GM18861 (cell line): ENCODE measurements around the gene DAB2.
A peak's percentile ranks its signal among the peaks of the same experiment; 100 is the strongest.

Experiments
- ATAC-seq: cut with Tn5 transposase; IDR thresholded peaks from one replicate; pipeline ENCODE4 v1.9.1; 2021; ENCODE audit not compliant: unreplicated experiment

Gene DAB2

DNA sequence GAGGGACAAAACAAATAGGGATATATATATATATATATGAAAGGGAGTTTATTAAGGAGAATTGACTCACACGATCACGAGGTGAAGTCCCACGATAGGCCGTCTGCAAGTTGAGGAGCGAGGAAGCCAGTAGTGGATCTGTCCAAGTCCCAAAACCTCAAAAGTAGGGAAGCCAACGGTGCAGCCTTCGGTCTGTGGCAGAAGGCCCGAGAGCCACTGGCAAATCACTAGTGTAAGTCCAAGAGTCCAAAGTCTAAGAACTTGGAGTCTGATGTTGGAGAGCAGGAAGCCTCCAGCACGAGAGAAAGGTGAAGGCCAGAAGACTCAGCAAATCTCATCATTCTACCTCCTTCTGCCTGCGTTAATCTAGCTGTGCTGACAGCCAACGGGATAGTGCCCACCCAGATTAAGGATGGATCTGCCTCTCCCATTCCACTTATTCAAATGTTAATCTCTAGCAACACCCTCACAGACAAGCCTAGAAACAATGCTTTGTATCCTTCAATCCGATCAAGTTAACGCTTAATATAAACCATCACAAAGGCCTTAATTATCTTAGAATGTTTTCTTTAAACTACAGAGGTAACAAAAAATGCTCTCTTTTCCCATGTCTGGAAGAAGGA lies 23.8 kb upstream of the DAB2 start:
- ATAC-seq = no peak

DNA sequence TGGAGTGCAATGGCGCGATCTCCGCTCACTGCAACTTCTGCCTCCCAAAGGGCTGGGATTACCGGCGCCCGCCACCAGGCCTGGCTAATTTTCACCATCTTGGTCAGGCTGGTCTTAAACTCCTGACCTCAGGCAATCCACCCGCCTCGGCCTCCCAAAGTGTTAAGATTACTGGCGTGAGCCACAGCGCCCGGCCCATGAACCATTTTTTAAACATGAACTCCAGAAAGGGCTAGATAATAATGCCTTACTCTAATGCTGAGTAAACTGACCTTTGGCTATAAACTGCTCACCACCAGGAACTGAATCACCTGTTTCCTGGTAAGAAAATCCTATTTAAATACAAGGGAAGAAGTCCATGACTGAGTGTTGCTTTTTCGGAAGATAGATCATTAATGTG lies 23.2 kb upstream of the DAB2 start:
- no peak for ATAC-seq

DNA sequence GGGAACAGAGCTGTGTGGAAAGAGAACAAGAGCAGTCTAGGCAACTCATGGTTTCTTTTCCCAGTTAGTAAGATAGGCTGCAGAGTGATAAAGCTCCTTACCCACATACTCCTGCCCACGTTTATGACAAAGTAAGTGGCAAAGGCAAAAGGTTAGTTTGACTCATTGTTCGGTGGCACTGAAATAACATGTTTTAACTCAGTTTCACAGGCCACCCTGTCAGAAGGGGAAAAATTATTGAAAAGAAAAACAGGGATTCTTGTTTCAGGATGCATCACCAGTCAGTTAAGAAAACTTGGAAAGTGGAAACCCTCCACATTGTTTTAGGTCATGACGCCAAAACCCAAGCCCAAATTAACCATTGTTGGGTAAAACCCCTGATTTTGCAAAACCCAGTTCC lies 22.3 kb upstream of the DAB2 start:
- ATAC-seq = no peak

DNA sequence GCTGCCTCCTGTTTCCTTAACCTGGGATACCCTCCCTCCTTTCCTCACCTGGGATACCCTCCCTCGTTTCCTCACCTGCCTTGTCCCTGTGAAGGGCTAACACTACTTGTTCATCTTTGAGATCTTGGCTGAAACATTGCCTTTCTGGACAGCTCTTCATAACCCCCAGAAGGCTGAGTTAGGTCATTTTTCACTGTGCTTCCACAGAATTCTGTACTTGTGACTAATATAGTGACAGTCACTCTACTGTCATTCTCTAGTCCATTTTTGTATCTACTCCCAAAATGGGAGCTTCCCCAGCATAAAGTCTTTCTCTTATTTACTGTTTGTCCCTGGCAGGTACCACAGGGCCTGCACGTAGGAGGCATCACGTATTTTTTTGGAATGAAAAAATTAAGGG lies 21.5 kb upstream of the DAB2 start:
- no peak for ATAC-seq

DNA sequence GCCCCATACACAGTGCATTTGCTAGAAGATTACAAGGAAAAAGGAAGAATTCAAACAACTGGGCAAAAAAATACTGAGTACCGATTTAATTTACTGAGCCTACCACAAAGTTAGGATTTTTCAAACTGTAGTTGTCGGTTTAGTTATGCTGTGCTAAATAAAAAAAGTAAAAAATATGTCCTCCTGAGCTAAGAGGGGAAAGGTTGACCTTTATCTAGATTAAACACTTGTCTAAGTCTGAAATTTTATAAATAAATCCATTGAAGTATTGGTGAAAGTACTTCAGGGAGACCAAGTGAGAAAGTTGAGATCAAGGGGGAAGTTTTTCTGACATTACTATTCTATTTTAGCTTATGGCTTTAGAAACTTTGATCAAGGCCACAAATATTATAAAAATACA lies 19.1 kb upstream of the DAB2 start:
- no peak for ATAC-seq

DNA sequence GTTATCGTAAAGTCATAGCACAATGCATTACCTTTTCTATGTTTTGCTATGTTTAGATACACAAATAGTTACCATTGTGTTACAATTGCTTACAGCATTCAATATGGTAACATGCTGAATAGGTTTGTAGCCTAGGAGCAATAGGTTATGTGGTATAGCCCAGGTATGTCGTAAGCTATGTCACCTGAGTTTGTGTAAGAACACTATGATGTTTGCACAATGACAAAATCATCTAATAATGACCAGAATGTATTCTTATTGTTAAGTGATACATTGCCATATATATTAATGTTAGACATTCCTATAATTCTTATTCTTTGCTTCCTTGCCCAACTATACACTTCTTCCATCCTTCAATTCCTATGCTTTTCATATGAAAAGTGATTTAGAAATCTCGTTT lies 18.2 kb upstream of the DAB2 start:
- no peak for ATAC-seq

DNA sequence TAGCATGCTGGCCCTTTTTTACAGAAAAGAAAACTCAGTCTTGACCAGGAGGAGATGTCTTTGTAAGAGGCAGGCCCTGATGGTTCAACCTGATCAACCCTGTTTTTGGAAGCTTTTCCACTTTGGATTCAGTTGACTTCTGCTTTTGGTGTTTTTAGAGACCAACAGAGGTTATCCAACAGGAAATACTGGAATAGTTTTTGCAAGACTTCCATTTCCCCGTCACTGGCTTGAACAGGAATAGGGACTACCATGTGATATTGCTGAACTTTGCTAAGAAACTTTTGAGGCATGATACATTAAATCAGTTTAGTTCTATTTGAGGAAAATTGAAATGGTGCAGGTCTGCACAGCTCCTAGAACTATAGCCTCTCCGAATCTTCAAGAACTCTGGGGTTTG lies 17.1 kb upstream of the DAB2 start:
- no peak for ATAC-seq

DNA sequence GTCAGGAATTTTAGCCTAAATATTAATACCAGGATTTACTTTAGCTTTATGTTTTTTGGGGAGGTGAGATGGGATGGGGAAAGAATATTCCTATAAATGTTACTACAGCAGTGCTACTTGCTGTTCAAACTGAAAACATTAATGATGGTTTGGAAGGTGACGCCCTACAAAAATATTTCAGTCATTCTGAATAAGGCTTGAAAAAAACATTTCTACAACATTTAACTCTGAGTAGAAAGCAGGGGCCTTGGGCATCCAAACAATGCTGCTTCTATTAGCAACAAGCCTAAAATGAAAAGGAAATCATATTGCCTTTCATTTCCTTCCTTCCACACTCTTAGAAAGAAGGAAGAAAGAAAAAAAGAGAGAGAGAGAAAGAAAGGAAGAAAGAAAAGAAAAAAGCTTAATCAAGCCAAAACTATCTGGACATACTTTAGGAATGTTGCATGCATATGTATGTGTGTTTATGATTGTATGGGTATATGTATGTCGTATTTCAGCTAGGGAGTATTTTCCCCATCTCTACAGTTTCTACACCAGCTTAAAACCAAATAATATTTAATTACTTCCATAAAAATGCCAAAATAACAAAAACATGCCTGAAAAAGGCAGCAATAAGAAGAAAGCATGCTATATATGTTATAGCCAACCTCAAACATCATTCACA lies 16.3 kb upstream of the DAB2 start:
- ATAC-seq = no peak

DNA sequence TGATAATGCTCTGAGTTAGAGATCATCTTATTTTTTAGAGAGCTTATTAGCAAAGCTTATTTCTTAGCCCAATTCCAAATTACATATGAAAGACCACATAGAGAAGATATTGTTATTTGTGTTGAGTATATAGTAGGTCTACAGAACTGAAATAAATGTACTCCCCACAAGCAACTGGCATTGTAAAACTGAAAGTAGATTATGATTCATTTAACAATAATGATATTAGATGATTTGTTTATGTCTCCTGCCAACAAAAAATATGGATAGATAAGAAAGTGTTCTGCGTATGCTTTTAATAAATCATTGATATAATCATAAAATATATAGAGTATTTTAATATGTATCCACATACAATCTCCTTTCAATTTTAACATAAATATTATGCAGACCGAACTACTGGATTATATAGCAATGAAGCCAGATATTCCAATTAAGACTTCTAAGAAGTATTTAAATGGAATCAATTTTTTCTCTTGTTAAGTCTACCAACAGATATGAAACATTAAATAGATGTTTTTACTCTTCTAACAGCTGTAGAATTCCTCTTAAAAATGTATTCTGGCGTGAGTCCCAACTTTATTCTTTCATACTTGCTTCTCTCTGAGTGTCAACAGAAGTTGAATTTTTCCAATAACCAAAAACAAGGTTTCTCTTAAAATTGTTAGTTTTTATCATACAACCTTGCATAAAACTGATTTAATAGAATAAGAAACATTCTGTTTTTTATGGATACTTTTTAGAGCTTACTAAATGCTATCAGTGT lies 15.6 kb upstream of the DAB2 start:
- no peak for ATAC-seq

DNA sequence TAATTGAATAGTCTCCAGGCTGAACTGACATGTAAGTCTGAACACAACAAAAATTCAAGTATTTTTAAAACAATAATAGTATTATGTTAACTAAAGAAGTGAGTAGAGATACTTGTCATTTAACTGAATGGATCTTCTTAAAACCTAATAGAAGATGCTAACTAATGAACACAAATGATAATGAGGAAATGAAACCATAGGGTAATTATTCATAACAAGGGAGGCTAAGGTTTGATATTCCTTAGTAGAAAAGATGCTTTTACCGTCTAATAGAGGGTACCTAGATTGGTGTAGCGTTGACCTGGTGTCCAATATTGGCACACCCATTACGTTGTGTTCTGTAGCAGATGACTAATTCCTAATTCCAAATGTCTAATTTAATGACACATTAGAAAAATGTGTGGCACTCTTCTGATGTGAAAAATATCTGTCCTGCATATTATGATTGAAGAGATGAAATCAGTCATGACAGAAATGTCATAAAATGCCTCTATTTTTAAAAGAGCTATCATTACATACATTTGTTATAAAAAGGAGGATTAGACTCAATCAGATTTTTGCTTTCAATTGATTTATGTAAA lies 14.9 kb upstream of the DAB2 start:
- no peak for ATAC-seq

DNA sequence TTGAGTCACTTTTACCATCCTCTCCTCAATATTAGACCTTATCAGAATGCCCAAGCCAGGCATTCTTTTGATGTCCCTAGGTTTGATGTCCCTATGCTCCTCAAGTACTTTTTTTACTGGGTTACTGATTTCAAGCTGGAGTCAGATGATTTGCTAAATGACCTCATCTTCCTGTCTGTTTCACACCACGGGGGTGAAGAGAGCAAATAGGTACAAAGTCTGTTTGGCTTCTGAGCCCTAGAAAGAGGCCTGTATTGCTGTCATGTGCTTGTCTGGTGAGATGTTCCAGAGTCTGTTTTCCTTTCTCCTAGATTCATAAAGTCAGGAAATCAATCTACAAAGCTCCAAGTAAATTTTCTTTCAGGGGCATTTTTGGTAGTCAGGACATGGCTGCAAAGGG lies 12.7 kb upstream of the DAB2 start:
- peak; percentile 58 for ATAC-seq

DNA sequence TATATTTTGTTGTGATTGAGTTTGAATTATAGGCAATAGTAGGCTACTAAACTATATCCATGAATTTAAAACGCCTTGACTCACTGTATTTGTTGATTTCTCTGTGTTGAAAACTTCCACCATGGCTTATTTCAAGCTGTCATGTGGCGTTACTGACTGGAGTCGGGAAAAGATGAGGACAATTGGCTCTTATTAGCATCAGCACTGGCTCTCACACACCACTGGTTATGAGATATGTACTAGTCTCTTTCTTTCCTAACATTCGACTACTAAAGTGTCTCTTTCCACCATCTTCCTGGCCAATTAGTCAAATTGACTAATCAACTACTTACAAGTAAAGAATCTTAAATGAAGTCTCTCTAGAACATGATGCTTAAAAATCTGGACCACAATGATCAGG lies 9.1 kb upstream of the DAB2 start:
- ATAC-seq = no peak

DNA sequence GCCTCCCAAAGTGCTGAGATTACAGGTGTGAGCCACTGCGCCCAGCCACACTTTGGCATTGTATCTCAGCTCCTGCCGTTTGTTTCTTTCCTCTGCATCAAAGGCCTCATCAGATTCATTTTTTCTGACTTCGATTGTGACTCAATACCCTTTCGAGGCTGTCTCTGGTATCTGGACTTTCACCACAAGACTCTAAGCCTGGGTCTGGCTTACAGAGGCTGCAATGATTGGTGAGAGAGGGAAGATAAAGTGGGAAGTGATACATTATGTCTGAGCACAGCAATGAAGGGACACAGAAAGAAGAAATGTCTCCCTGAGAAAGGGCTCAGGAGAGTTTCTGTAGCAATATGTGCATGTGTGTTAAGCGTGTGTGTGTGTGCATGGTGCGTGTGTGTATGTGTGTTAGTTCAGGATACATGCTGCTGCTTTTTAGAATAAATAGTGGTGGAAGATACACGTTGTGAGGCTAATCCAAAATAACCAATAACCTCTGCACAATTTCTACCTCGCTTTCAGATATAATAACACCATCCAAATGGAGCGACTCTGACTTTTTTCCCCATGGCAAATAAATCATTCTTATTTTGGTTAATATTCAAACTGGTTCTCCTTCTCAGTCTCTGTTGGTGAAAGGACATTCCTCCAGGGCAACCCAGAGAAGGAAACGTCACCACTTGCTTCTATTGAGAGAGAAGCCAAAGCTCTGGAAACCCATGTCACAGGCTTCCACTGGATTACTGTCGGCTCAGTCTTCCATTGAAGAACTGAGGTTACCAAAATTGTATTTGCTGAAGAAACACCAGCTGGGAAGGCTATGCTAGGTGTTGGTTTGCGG lies 8.1 kb upstream of the DAB2 start:
- ATAC-seq = no peak

DNA sequence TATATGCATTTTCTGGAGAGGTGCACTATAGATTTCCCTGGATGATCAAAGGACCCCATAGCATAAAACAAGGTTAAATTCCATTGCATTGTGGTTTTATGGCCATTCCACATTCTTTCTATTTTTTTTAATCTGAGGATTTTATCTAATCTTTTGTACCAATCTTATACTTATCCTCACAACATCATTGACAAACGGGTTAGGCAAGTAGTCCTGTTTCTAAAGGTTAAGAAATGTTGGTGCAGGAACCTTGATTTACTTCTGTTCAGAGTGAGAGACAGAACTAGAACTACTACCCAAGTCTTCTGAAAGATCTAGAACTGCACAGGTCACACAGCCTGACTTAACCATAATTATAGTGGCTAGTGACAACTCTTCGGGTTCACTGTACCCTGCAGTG lies 5.7 kb upstream of the DAB2 start:
- no peak for ATAC-seq

DNA sequence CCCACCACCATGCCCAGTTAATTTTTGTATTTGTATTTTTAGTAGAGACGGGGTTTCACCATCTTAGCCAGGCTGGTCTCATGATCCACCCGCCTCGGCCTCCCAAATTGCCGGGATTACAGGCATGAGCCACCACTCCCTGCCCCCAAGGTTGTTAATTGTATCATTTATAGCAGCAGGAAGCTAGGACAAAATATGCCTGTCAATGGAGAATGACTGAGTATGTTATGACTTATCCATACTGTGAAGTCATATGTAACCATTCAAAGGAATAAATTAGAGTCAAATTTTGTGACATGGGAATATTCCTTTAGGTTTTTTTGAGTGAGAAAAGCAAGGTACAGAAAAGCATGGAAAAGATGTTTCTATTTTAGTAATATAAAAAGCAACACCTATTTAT lies 3.9 kb upstream of the DAB2 start:
- ATAC-seq = no peak

DNA sequence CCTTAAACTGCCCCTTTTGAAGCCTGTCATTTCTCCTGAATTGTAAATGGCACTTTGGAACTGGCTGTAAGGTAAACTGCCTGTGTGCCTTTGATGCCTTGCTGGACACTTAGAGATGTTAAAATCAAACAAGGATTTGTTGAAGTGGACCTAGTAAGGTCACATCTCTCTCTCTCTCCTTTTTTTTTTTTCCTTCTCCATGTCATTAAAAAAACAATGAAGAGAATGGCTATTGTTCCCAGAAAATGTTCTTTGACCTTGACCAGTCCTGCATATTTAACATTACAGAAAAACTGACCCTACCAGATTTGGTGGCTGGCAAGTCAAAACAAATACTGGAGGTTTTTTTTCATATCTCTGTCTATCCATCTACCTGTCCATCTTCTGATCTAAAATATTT lies 2.9 kb upstream of the DAB2 start:
- ATAC-seq = no peak

DNA sequence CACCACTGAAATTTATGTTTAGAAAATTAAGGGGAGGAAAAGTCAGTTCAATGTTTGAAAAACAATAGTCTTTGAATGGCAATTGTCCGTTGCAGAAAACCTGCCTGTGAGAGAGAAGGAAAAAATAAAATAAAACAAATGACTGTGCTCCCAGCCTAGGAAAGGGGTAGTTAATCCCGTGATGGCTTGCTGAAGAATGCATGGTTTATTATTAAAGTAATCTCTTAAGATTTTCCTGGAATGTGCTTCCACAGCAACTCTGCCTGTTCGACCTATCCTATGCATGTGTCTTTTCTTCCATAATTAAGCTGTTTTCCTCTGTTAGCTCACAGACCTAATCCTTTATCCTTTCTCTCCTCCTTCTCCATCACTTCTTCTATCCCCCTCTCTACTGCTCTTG lies 2.4 kb upstream of the DAB2 start:
- ATAC-seq = no peak

DNA sequence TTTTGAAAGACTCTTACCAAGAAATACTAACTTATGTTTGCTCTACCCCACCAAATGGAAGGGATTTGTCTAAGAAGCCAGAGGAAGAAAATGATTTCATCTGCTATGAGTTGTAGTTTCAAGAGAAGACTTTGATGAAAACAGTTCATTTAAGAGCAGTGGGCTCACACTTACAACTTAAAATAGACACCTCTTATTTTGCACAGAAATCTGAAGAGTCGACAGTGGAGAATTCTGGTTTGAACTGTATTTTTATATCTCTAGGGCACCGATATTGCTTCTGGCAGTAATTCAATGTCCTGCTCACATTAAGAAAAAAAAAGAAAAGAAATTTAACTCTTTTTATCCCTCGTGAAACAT lies 1.9 kb upstream of the DAB2 start:
- no peak for ATAC-seq

DNA sequence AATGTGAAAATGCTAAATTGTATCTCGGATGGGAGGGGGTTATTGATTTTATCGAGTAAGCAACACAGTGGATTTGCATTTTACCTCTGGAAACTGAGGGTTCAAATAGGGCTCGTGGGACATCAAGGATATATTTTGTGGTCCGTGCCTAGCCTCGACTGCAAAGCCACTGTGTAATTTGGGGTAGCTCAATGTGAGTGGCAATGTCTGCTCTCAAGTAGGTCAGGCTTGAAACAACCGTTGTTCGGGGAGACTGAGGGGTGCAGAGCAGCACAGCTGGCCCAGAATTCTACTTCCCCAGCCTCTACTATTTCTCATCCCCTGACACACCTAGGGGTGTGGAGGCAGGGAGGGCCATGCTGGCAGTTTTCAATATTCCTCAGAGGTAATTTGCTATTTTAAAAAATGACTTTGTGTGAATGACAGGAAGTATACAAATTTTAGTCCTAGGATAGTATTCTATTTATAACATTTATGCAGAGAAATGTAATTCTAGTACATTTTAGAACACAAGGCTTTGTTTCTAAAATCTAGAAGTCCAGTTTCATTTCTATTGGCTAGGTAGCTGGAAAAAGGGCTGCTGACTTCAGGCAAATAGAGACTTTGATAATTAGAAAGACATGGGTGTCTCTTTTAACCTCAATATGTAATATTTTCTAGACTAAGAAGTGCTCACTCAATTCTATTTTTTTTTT lies 1.4 kb upstream of the DAB2 start:
- no peak for ATAC-seq

DNA sequence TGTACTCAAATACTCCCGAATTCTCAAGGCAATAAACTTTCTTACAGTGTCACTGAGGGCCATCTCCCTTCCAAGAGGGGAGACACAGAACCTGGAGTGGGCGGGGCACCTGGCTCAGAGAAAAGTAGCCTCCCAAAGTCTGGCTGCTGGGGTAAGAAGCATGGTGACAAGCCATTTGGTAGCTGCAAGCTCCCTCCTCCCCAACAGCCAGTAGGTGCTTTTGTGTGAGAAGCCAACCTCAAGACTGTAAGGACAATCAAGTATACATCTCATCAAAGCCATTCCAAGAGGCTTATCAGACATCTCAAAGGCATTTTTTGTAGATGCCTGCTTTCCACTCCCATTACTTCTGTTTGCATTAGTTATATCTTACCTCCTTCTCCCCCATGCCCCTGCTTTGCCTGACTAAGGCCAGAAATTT lies 1.4 kb downstream of the DAB2 start:
- no peak for ATAC-seq
